HG03442 (cell line): ENCODE results near the gene PLCB1.

Experiments
- ATAC-seq: cut with Tn5 transposase; IDR thresholded peaks from one replicate; pipeline ENCODE4 v1.9.1; 2021; ENCODE audit warnings: mild to moderate bottlenecking, moderate library complexity; ENCODE audit not compliant: unreplicated experiment

Gene PLCB1

GRCh38 chr20:8292793-8293192 is 160.7 kb downstream of the PLCB1 start:
- ATAC-seq: no peak

DNA sequence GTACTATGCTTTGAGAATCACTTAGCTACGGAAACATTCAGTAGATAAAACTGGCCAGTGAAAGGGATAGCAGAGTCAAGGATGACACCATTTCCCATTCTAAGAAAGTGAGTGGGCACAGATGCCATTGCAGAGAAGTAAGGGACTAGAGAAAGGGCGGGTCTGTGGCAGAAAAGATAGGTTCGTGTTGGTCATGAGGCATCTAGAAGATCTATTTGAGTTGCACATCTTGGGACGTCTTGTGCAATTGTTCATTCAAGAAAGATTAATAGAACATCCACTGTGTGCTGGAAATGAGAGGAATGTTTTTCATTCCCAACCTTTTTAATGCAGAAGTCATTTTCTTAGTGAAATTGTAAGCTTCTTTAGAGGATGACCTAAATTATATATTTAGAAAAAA is 161.7 kb downstream of the PLCB1 start:
- ATAC-seq: no peak

DNA sequence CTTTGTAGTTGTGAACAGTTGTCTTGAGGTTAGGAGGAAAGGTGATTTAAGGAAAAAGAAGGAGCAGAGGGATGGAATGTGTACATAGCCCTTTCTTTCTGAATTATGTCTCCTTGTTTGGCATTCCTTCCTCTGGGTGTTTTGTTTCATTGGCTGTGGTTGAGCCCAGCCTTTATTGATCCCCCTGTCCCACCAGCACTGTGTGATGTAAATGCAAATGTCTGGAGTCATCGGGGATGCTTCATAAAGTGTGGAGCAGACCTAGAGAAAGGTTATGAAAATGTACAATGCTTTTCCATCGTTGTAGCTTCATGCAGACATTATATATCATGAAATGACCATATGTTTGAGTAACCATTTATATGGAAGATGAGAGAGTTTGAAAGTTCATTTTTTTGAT is 164.5 kb downstream of the PLCB1 start:
- no peak for ATAC-seq

- ATAC-seq: no peak
These were observed 166.5 kb downstream of the PLCB1 start for GRCh38 chr20:8298426-8299043.

DNA sequence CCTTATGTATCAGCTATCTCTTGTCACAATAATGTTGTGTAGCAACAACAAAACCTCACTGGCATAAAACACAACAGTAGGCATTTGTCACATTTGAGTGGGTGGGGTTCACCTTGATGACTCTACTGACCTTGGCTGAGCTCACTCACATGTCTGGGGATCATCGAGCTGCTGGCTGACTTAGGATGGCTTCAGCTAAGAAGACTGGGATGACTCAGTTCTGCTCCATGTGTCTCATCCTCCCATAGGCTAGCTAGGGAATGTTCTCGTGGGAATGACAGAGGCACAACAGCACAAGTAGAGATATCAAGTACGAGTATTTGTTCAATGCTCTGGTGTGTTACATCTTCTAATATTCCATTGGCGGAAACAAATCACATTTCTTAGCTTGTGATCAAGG is 167.9 kb downstream of the PLCB1 start:
- no peak for ATAC-seq

GRCh38 chr20:8301655-8302054 is 169.6 kb downstream of the PLCB1 start:
- ATAC-seq: no peak

- ATAC-seq: no peak
These were observed 171.6 kb downstream of the PLCB1 start for GRCh38 chr20:8303651-8304050.

GRCh38 chr20:8304124-8304816 is 172.2 kb downstream of the PLCB1 start:
- ATAC-seq: no peak

DNA sequence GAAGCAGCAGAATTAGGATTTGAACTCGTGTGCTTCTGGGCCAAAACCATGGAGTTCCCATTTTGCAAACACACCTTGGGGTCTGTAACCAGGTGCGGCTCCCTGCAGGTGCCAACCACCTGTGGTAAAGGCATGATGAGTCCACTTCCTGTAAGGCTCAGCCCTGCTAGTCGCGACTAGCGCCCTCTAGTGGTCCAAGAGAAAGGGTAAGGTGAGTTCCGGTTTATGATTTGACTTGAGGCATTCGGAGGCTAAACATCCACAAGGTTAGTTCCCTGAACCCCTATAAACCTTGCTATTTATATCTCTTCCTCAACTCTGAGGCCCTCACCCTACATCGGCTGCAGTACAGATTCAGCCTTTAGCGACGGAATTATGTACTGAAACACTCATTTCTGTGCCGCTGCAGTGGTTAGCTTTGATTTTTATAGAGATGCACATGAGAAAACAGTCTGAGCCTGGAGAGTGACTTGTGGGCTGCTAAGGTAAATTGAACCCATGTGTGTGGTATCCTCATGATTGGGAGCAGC is 173.4 kb downstream of the PLCB1 start:
- ATAC-seq: peak; percentile 97

GRCh38 chr20:8306937-8307336 is 174.9 kb downstream of the PLCB1 start:
- ATAC-seq: no peak

DNA sequence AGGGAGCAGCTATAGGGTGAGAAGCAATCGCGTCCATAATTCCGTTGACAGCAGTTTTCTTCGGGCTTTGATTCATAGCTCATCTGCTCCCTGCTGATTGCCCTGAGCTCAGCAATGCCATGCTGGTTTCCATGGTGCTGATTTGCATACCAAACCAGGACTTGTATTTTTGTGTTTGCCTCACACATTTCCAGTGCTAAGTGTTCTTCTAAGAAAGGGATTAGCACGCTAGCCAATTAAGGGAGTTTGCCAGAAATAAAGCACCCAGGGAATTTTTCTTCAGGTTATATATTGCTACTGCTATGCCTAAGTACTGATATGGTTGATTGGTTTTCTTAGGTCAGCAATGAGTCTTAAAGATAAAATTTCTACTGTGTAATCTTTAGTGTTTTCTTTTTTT is 177.6 kb downstream of the PLCB1 start:
- ATAC-seq: no peak

DNA sequence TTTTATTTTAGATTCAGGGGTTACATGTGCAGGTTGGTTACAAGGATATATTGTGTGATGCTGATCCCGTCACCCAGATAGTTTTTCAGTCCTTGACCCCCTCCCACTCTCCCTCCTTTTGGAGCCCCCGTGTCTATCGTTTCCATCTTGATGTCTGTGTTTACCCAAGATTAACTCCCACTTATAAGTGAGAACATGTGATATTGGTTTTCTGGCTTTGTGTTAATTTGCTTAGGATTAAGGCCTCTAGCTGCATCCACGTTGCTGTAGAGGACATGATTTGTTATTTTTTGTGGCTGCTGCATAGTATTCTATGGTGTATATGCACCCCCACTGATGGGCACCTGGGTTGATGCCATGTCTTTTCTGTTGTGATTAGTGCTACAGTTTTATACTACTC is 178.6 kb downstream of the PLCB1 start:
- no peak for ATAC-seq

DNA sequence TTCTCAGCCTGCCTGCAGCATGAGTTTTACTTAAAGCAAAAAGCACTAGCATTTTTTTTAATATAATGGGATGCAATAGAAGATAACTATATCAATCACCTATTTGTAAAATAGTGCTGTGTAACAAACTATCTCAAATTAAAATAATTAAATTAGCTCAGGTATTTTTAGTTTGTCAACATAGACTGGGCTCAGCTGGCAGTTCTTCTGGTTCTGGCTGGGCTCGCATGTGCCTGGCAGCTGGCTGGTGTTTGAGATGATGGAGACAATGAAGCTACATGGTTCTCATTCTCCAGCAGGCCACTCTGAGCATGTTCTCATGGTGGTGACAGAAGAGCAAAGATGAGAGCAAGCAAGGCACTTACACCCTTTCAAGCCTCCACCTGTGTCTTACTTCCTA is 181.0 kb downstream of the PLCB1 start:
- ATAC-seq: no peak

- no peak for ATAC-seq
These were observed 183.8 kb downstream of the PLCB1 start for GRCh38 chr20:8315639-8316573.

DNA sequence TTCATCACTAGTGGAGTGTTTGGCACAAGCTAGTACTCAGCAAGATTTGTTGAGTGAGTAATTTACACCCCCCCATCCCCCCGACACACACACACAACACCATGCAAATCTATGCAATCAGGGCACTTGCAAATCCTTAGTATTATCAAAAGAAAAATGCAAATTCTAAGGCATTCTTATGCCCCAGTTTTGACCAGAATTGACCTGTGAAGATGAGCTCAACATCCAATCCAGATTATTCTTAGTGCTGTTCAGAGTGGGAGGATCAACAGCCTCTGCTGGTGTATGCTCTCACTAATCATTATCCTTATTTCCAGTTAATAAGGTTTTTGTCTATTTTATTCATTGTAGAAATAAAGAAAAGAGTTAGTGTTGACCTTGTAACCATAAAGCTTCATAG is 185.4 kb downstream of the PLCB1 start:
- ATAC-seq: no peak

GRCh38 chr20:8318965-8319625 is 187.0 kb downstream of the PLCB1 start:
- ATAC-seq: no peak

DNA sequence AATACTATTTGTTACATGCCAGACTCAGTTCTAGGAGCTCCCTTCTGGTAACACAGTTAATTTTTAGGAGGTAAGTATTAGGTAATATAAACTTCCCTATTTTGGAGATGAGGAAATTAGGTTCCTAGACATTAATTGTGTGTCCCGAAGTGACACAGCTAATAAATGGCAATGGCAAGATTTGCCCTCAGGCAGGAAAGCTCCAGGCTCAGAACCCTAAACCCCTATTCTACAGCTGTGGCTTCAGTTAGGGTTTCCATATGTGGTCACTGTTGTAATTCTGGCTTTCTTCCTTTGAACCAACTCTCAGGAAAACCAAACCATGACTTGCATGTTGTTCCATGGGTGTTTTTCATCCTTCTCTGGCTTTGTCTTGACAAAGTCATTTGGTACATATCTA is 188.2 kb downstream of the PLCB1 start:
- ATAC-seq: no peak

- no peak for ATAC-seq
These were observed 188.9 kb downstream of the PLCB1 start for GRCh38 chr20:8321001-8321400.

- no peak for ATAC-seq
These were observed 190.7 kb downstream of the PLCB1 start for GRCh38 chr20:8322662-8323217.

DNA sequence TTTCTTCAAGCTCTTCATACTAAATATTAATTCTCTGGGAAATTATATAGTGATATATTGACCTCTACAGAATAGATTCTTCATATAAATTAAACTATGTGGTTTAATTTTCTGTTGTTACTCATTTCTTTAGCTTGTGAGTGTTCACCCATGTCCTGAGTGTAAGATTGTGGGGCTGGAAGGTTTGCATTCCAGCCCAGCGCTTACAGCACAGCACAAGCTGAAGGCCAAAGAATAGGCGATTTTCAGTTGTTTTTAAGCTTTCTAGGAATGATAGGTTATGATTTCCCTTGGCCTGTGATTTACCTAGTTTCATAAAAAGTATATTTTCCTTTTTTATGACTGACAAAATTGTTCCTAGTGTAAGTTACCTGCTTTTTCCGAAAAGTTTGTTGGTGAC is 194.1 kb downstream of the PLCB1 start:
- no peak for ATAC-seq

GRCh38 chr20:8326899-8327298 is 194.8 kb downstream of the PLCB1 start:
- no peak for ATAC-seq
